ENCODE measurements around the gene AP3S2.
"Not testable (repeated sequence)": the region's sequence is repeated elsewhere in the genome, so short reads cannot be mapped to it uniquely, and the experiment has no call there.

AP3S2 gene

DNA sequence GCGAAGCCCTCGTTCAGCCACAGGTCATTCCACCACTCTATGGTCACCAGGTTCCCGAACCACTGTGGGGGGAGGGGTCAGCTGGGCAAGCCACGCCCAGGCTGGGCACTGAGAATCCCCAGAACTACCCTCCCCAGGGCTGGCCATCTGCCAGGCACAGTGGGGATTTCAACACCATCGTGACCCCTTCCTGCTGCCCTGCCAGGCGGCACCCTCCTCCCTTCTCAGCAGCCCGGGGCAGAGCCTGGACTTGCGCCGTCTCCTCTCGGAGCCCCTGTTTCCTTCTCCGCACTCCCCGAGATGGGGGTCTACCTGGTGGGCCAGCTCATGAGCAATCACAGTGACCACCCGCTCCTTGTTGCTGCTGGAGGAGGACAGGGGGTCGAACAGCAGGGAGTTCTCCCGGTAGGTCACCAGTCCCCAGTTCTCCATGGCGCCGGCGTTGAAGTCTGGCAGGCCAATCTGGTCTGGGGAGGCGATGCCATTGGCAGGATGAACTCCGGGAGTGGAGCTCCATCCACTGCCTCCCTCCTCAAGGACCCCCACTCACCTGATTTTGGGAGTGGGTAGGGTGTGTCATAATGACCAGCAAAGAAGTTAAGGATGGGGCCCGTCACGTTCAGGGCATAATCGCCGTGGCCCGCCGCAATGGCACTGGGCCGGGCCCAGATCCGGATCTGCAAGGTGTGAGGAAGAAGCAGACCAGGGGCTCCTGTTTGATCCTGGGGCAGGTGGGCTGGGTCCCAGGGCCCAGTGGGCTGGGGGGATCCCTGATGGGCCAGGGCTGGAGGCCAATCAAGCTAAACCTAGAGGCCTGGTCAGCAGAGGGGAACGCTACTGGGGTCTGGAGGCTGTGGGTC is 89.6 kb downstream of the AP3S2 start:
- FAIRE-seq (no peak), DNase-seq (ENCODE audit: insufficient read length, low spot score) (no peak)

DNA sequence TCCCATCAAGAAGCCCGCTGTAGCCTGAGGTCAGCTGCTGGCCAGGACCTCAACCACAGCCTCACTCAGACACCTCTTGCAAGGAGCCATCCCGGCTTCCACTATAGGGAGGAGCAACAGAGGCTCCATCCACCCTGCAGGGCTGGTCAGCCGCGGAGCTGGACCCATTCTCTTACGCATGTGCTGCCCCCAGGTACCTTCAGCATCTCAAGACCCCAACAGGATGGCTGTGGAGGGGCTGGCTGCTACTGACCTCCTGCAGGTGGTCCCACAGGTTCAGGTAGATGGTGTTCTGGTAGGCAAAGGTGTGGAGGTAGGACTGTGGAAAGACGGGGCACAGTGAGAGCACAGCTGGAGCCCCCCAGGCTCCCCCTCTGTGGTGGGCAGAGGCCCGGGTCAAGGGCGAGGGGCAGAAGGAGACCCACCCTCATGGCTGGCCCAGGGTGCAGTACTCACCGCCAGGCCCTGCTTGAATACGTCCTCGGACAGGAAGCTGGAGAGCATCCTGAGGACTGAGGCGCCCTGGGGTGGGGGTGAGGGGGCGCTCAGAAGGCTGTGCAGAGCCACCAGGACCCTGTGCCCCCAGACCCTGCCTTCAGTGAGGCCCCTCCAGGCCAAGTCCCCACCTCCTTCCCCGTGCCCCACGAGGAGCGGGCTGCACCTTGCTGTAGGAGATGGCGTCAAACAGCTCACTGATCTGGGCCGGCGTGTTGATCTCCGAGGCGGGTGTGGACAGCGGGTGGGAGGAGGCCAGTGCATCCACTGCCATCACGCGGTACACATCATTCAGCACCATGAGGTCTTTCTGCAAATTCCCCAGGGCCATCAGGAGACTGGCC is 90.6 kb downstream of the AP3S2 start:
- FAIRE-seq = no peak
- DNase-seq (ENCODE audit: insufficient read length, low spot score) = no peak

DNA sequence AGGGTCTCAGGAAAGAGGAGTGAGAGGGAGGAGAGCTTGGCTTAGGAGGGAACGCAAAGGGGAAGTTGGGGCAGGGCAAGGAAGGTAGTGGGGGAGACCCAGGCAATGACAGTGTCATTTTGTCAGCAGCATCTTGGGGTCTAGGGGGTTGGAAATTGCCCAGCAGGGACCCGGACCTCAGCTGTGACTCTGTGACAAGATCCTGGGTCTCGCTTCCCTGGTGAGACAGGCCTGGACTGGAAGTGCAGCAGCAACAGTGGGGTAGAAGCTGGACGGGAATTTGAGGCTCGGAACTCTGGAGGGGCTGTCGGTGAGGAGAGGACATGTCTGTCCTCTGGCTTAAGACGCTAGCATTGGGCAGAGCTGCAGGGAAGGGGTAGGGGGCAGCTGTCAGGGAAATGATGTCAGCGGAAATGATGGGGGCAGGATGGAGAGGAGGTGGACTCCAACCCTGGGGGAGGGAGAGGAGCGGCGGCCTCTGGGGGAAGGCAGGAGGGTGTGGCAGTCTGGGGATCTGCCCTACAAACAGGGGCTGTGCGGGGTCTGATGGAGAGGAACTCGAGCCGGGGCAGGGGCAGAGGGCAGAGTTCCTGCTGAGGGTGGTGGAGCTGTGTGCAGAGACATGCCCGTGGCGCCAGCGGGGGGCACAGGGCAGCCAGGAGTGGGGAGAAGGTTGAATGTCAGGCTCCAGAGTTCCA is 91.4 kb downstream of the AP3S2 start:
- FAIRE-seq = no peak
- DNase-seq (ENCODE audit: insufficient read length, low spot score) = no peak

DNA sequence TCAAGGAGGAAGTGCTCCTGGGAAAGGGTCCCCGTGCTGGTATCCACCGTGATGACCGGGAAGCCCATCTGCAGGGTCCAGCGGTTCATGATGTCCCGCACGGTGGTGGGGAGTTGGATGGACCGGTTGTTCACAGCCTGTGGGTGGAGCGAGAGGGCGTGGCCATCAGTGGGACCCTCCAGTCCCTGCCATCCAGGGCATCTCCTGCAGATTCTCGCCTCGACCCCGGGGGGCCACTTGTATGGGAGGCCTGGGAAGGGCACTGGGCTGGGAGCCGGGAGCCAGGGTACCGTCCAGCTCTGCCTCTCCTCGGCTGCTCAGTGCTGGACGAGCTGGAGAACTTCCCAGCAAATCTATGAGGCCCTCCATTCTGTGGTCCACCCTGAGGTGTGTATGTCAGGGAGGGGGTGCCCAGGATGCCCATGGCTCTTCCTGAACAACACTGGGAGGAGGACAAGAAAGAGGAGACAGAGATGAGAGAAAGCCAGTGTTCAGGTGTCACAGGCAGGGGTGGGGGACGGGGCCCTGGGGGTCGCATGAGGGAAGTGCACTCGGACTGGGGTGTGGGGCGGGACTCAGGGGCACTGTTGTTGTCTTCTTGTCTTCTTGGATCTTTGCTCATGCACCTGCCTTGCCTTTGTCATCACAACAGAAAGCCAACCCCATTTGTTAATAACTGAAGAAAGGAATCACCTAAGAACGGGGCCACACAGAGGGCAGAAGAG is 92.2 kb downstream of the AP3S2 start:
- no peak for FAIRE-seq

DNA sequence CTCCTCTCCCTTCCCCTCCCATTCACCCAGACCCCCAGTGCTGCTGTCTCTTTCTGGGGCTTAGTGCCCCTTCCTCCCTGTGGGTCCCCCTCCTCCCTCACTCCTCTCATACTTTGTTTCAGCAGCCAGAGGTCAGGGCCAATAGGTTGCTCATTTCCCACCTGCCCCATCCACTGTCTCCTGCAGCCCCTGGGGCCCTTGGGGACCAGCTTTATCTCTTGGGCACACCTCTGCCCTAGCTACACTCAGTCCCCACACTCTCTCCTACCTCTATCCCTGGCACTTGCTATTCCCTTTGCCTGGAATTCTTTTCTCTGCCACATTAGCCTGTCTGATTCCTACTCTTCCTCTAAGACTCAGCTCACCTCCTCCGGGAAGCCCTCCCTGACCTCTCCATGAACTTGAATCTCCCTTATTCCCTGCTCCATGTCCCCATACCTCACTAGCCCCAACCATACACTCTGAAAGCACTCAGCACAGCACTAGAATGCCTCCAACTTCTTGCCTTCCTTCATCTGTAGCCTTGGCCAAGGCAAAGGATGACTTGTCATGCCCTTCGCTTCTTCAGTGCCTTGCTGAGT is 93.8 kb downstream of the AP3S2 start:
- no peak for DNase-seq (ENCODE audit: insufficient read length, low spot score)
- FAIRE-seq = no peak

More for the DNA sequence above, 92.2 kb downstream of the AP3S2 start:
- DNase-seq (ENCODE audit: insufficient read length, low spot score) = no peak

DNA sequence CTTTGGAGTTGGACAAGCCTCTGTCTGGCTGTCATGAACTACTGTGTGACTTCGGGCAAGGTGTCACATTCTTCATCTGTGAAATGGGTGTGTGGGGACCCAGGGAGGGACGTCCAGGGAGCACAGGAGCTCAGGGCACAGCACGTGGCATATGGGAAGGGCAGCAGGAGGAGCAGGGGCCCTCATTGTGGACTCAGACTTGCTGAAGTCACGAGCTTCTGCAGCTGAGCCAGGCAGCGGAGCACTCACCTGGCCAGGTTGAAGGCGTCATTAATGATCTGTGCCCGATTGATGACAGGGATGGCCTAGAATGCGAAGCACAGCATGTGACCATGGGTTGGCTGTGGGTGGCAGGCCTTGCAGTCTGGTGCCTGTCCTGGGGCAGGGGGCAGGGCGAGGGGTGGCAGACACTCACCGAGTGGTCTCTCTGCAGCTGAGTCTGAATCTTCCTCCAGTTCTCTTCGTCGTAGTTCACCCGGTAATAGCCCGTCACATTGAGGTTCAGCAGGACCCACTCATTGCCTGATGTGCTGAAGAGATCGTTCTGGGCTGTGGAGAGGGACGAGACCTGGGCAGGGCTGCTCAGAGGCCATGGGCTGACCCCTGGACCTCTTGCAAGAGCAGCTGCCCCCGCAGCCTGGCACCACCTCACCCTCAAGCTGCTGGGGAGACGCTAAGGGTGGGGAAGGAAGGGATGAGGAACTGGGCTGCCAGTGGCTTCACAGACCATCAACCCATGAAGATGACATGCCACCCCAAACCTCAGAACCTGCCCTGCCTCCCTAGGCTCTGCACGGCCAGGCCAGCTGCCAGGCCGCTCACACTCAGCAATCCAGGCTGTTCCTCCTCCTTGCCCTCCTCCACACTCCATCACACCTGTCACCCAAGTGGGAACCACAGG is 94.5 kb downstream of the AP3S2 start:
- no peak for DNase-seq (ENCODE audit: insufficient read length, low spot score)
- no peak for FAIRE-seq

DNA sequence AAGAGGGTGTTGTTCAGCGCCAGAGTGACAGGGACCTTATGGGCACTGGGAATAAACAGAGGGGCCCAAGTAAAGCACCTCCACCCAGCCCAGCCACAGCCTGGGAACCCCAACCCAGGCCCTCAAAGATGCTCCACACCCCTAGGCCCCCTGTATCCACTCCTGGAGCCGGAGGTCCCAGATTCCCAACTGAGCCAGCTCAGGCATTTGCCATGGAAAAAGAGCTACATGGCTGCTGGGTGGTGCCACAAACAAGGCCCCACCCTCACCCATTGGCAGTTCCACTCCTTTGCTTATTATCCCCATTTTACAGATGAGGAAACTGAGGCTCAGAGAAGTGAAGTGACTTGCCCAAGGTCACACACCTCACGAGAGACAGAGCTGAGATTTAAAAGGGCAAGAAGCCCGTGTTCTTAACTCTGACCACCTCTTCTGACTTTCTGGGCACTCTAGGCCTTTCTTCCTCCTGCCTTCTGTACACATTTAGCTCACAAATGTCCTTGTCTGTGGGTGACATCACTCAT is 96.1 kb downstream of the AP3S2 start:
- FAIRE-seq (no peak), DNase-seq (ENCODE audit: insufficient read length, low spot score) (no peak)

DNA sequence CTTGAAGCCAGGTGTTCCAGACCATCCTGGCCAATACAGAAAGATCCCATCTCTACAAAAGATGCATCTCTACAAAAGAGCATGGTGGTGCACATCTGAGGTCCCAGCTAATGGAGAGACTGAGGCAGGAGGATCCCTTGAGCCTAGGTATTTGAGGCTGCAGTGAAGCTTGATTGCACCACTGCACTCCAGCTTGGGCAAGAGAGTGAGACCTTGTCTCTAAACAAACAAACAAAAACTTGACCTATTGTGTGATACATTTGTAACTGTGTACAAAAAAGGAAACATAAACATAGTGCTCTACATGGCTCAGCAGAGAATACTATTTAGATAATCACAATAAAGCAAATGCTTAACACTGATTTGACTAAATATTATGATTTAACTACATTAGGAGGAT is 97.8 kb downstream of the AP3S2 start:
- FAIRE-seq = no peak
- no peak for DNase-seq (ENCODE audit: insufficient read length, low spot score)

DNA sequence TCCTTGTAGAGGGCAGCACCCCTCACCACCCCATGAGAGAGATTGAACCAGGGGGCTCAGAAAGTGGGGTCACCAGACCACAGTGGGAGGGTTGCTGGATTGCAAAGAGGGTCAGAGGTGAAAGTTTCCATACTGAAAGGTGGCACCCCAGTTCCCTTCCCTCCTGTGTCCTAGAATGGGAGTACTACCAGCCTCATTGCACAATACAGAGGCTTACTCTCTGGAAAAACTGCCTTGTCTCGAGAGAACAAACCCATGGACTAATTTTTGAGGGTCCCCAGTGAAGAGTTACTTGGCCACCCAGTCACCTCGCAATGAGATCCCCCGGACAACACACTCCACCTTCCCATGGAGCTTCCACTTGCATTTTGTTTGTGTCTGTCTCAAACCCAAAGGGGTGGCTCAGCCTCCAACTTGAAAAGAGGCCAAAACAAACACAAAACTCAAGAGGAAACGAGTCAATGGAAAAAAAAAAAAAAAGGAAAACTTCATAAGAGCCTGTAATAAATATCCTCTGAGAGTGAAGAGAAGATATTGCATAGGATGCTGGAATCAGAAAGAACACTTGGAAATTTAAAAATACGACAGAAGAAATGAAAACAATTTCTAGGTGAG is 99.1 kb downstream of the AP3S2 start:
- FAIRE-seq (no peak), DNase-seq (ENCODE audit: insufficient read length, low spot score) (no peak)

DNA sequence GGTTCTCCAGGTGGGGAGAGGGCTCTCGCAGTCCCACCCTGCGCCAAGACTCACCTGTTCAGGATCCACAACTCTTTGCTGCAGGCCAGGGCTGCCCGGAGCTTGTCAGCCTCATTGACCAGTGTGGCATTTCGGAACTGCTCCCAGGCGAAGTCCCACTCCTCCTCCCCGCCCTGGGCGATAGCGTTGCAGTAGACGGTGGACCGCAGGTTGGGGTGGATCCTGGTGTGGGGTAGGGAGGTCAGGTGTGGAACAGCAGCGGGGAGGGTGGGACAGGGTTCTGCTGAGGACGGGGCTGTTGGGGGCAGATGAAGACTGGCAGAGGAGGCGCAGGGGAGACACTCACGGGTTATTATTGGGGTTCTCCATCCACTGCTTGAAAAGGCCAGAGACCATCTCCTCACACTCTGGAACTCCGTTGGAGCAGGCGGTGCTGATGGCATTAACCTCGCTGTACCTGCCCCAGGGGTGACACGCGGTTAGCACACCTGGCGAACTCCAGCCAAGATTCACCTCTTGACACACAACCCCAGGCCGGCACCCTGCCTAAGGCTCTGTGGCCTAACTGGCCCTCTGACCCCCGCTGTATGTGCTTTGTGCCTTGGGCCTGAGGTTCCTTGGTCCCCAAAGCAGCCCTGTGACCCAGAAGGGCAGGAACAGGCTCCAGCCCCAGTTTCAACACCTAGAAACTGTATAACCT is 101.5 kb downstream of the AP3S2 start:
- DNase-seq (ENCODE audit: insufficient read length, low spot score) (no peak), FAIRE-seq (no peak)

DNA sequence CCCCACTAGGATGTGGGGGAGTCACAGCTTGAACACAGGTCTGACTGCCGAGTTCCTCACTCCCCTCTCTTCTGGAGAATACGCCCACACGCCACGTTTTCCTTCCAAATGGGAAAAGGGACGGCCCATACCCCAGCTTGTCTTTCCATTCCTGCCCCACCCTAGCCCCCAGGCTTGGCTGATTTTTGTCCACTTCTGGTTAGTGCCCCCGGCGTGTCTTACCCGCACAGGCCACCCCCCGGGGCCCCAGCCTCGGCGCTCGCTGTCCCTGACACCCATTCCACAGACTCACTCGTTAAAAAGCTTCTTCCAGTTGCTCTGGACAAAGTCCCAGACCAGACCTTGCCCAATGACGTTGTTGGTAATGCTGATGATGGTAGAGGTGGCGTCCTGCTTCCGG is 103.1 kb downstream of the AP3S2 start:
- FAIRE-seq = no peak
- DNase-seq (ENCODE audit: insufficient read length, low spot score) = no peak

DNA sequence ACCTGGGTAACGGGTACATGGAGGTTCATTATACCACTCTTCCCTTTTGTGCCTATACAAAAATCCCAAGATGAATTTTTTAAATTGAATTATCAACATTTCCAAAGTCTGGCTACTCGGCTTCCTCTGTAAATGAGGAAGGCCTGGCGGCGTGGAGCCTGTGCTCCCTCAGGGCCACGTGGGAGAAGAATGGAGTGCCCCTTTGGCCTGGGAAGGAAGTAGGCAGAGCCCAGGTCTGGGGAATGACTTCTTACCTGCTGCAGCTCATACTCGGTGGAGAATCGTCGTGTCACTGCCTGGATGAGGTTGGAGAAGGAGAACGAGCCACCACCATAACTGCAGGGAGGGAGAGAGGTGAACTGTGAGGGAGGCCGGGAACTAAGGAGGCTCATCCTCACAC is 103.6 kb downstream of the AP3S2 start:
- DNase-seq (ENCODE audit: insufficient read length, low spot score) (no peak), FAIRE-seq (no peak)

DNA sequence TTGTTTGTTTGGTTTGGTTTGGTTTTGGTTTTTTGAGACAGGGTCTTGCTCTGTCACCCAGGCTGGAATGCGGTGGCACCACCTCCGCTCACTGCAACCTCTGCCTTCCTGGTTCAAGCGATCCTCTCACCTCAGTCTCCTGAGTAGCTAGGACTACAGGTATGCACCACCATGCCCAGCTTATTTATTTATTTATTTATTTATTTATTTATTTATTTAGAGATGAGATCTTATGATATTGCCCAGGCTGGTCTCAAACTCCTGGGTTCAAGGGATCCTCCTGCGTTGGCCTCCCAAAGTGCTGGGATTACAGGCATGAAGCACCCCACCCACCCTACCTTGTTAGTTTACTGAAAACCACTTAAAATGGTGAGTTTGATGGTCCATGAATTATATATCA is 105.2 kb downstream of the AP3S2 start:
- not testable (repeated sequence) for DNase-seq (ENCODE audit: insufficient read length, low spot score); FAIRE-seq

DNA sequence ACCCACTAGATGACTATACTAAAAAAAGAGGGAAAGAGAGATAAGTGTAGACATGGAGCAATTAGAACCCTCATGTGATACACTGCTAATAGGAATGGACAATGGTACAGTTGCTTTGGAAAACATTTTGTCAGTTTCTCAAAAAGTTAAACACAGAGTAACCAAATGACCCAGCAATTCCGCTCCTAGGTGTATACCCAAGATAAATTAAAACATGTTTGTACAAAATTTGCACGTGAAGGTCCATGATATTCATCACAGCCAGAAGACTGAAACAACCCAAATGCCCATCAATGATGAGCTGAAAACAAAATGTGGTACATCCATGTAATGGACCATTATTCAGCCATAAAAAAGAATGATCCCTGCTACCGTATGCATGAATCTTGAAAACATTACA is 105.8 kb downstream of the AP3S2 start:
- DNase-seq (ENCODE audit: insufficient read length, low spot score) (no peak), FAIRE-seq (no peak)

DNA sequence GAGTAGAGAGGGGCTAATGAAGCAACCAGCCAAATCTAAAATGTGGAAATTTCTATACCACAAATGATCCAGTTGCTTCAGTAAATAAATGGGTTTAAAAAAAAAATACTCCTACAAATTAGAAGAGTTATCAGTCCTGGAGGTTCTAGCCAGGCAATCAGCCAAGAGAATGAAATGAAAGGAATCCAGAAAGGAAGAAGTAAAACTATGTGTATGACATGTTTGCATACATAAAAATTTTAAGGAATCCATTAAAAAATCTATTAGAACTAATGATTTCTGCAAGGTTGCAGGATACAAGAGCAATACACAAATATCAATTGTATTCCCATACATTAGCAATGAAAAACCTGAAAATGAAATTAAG is 108.0 kb downstream of the AP3S2 start:
- DNase-seq (ENCODE audit: insufficient read length, low spot score) (no peak), FAIRE-seq (no peak)

DNA sequence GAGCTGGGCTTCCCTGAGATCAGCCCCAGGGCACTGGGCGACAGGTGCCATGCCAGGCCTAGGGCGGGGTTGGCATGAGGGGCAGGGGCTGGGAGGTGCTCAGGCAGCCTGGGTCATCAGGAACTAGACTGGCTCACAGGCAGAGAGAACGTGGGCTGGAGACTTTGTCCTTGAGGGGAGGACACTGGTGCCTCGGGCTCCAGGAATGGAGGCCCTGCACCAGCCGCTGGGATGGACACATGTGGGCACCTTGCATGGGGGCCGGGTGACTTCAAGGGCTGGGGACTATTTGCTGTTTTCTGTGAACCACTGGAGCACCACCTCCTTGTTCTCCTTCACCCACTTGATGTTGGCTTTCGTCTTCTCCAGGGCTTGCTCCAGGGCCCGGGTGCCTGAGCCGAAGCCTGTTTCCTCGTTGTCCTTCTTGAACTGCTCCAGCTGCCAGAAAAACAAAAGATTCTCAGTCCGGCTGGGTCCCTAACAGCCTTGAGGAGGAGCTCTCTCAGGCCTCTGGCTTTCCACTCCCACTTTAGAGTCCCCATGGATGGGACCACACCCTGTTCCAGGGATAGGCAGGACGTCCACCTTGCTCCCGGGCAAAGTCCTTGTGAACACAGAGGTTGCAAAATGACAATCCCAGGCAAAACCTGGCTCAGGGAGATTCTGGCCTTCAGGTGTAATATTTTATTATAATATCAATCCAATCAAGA is 108.6 kb downstream of the AP3S2 start:
- FAIRE-seq = no peak
- DNase-seq (ENCODE audit: insufficient read length, low spot score) = no peak

DNA sequence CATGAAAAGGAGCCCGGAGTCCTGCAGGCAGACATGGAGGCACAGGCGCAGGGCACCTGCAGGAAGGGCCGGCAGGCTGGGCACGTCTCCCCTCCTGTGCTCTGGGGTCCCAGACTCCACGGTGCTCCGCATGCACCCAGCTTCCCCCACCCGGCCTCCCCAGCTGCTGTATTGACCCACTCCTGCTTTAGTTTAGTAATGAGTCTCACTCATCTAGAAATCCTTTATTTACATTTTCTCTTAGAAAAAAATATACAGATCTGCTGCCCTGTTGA is 109.2 kb downstream of the AP3S2 start:
- FAIRE-seq = no peak
- no peak for DNase-seq (ENCODE audit: insufficient read length, low spot score)
